ENCODE measurements around the gene TPTE2. TPM values are rescaled to one million over a fixed set of nuclear protein-coding genes. Genes with fewer than 3 reads are reported as not detected.
A peak's percentile ranks its signal among the peaks of the same experiment; 100 is the strongest.

Gene TPTE2
- polyA plus RNA-seq, 1 of the 3 experiments (the other 2 are of a cell fraction), result not detected

DNA sequence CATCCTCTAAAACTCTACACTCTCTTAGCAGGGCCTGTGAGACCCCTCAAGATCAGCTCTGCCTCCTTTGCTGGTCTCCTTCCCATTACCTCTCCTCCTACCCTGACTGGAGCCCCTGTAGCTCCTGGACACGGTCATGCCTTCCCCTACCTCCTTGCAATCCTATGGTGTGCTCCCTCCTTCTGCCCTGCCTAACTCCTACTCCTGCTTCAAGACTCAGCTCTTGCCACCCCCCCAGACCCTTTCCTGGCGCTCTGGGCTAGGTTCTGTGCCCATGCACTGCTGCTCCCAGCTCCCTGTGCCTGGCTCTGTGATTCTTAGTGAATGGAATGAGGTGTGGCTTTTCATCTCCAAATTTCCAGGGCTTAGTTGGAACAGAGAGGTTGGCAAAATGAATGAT, 28.0 kb upstream of the TPTE2 start:
- CTCF ChIA-PET, result interaction anchor here (1.1 to 1.7 kb wide), 3 partner anchors 13 to 435 kb away, joined by 3 to 4 read pairs (median 4); no protein-coding TSS in a partner anchor
- no peaks in the 10 kb centered on the region for H3K79me2 ChIP-seq (ENCODE audit: insufficient read depth)
- 39% methylated on average over 2 of the region's 2 CpGs for WGBS (ENCODE audit: low lambda C conversion rate)
- no peak overlapping the region for H3K9ac ChIP-seq
- no peak for TF ChIP-seq EP300 (IDR thresholded peaks at IDR 0.05; ENCODE audit: borderline replicate concordance in 1 of 2, low read depth in 1 of 2, low read length in 1 of 2)
- H3K36me3 ChIP-seq (replicated peaks in 1 of 2; ENCODE audit: control insufficient read depth in 1 of 2, insufficient read depth in 2 of 2, low read length in 1 of 2), result no peaks in the 10 kb centered on the region
- H3K9me3 ChIP-seq, result no peaks in the 10 kb centered on the region
- H2AFZ ChIP-seq (ENCODE audit: low read depth), result no peak overlapping the region
- no peak overlapping the region for H3K27ac ChIP-seq (ENCODE audit: low read depth in 2 of 2, low read length in 1 of 2)
- H3K9me2 ChIP-seq, result no peaks in the 10 kb centered on the region
- no peak overlapping the region for H3K4me3 ChIP-seq (ENCODE audit: low read depth in 2 of 2, low read length in 1 of 2)
- no peak for DNase-seq
- no peaks in the 10 kb centered on the region for H3K27me3 ChIP-seq (ENCODE audit: insufficient read depth)
- H4K20me1 ChIP-seq (ENCODE audit: insufficient read depth), result no peaks in the 10 kb centered on the region
- H3K4me2 ChIP-seq, result no peak overlapping the region
- H3F3A ChIP-seq (replicated peaks; ENCODE audit: insufficient read depth), result peaks cover 7% of the 10 kb centered on the region
- POLR2A ChIA-PET, result no interaction called here
- H3K4me1 ChIP-seq (ENCODE audit: control insufficient read depth in 1 of 2, insufficient read depth in 2 of 2, low read depth in 1 of 2, low read length in 1 of 2), result no peaks in the 10 kb centered on the region; a peak in 1 of 4 replicates

DNA sequence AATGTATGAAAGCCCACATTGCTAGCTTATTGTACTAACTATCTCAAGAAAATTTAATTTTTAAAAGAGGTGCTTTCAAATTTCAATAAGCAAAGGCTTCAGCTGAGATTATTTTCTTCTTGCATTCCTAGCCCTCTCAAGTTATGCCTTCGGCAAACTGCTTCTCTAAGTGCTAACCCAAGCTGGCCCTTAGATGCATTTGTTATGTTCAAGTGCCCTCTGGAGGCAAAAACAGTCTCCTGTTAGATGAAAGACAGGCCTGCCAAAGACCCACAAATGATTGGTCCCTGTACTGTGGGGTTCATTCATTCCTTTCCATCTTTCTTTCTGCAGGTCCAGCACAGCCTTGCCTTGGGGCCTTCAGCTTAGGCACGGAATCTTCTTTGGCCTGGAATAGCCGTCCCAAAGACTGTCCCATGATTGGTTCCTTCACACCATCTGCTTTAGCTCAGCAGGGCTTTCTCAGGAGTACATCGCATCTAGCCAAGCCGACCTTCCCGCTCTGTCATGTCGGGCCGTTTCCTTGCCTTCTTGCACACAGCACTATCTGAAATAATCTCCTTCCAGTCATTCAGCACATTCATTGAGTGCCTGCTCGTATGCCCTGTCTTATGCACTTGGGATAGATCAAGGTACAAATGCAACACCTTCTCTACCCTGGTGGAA, 26.4 kb upstream of the TPTE2 start:
- Histone ChIP-seq H3K4me3 (ENCODE audit: low read depth in 2 of 2, low read length in 1 of 2) (no peak overlapping the region), H3K4me2 (peak overlapping the region; percentile 60), H3K36me3 (replicated peaks in 1 of 2; ENCODE audit: control insufficient read depth in 1 of 2, insufficient read depth in 2 of 2, low read length in 1 of 2) (no peaks in the 10 kb centered on the region), H2AFZ (ENCODE audit: low read depth) (peak overlapping the region; percentile 79), H3K9me3 (no peaks in the 10 kb centered on the region), H3K9me2 (no peaks in the 10 kb centered on the region), H3K79me2 (ENCODE audit: insufficient read depth) (no peaks in the 10 kb centered on the region), H3K27me3 (ENCODE audit: insufficient read depth) (no peaks in the 10 kb centered on the region), H3F3A (replicated peaks; ENCODE audit: insufficient read depth) (peaks cover 7% of the 10 kb centered on the region), H3K9ac (no peak overlapping the region), H3K27ac (ENCODE audit: low read depth in 2 of 2, low read length in 1 of 2) (peak overlapping the region in 1 of 2 experiments; percentile 26; a peak in 1 of 4 replicates), H4K20me1 (ENCODE audit: insufficient read depth) (no peaks in the 10 kb centered on the region), H3K4me1 (ENCODE audit: control insufficient read depth in 1 of 2, insufficient read depth in 2 of 2, low read depth in 1 of 2, low read length in 1 of 2) (no peaks in the 10 kb centered on the region; a peak in 1 of 4 replicates)
- ChIA-PET CTCF (interaction anchor here (0.7 to 2.1 kb wide), 17 partner anchors 9 to 498 kb away, joined by 3 to 16 read pairs (median 4); no protein-coding TSS in a partner anchor), POLR2A (no interaction called here)
- TF ChIP-seq POLR2AphosphoS5 (IDR thresholded peaks at IDR 0.05; ENCODE audit: low read depth, low read length), result no peak
- TF ChIP-seq FOSL2 (IDR thresholded peaks at IDR 0.05; ENCODE audit: borderline replicate concordance, low read depth), result no peak
- TF ChIP-seq SMC3 (IDR thresholded peaks at IDR 0.05; ENCODE audit: low read depth, low read length), result peak; percentile 35; the same call in 1 of the 2 replicates
- TF ChIP-seq RFX5 (IDR thresholded peaks at IDR 0.05; ENCODE audit: low read length), result no peak
- TF ChIP-seq NRF1 (IDR thresholded peaks at IDR 0.05; ENCODE audit: low read depth, low read length), result no peak
- no peak for TF ChIP-seq MXI1 (IDR thresholded peaks at IDR 0.05; ENCODE audit: low read depth, low read length)
- TF ChIP-seq, protein P1, sequence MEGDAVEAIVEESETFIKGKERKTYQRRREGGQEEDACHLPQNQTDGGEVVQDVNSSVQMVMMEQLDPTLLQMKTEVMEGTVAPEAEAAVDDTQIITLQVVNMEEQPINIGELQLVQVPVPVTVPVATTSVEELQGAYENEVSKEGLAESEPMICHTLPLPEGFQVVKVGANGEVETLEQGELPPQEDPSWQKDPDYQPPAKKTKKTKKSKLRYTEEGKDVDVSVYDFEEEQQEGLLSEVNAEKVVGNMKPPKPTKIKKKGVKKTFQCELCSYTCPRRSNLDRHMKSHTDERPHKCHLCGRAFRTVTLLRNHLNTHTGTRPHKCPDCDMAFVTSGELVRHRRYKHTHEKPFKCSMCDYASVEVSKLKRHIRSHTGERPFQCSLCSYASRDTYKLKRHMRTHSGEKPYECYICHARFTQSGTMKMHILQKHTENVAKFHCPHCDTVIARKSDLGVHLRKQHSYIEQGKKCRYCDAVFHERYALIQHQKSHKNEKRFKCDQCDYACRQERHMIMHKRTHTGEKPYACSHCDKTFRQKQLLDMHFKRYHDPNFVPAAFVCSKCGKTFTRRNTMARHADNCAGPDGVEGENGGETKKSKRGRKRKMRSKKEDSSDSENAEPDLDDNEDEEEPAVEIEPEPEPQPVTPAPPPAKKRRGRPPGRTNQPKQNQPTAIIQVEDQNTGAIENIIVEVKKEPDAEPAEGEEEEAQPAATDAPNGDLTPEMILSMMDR (IDR thresholded peaks at IDR 0.05), result peak; percentile 71
- TF ChIP-seq EZH2phosphoT487 (IDR thresholded peaks at IDR 0.05; ENCODE audit: borderline replicate concordance, low read depth), result no peak
- no peak for TF ChIP-seq FOXJ3 (CRISPR knock-in tag; IDR thresholded peaks at IDR 0.05)
- peak; percentile 79 for TF ChIP-seq RAD21 (IDR thresholded peaks at IDR 0.05; ENCODE audit: low read length)
- TF ChIP-seq NFIC (IDR thresholded peaks at IDR 0.05; ENCODE audit: borderline replicate concordance), result no peak
- no peak for TF ChIP-seq GABPA (IDR thresholded peaks at IDR 0.05; ENCODE audit: low read depth)
- TF ChIP-seq TAF1 (IDR thresholded peaks at IDR 0.05; ENCODE audit: borderline replicate concordance, low read depth, low read length), result no peak
- TF ChIP-seq, protein P2, sequence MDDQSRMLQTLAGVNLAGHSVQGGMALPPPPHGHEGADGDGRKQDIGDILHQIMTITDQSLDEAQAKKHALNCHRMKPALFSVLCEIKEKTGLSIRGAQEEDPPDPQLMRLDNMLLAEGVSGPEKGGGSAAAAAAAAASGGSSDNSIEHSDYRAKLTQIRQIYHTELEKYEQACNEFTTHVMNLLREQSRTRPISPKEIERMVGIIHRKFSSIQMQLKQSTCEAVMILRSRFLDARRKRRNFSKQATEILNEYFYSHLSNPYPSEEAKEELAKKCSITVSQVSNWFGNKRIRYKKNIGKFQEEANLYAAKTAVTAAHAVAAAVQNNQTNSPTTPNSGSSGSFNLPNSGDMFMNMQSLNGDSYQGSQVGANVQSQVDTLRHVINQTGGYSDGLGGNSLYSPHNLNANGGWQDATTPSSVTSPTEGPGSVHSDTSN (IDR thresholded peaks at IDR 0.05), result no peak
- no peak for TF ChIP-seq CHD2 (IDR thresholded peaks at IDR 0.05; ENCODE audit: low read length, partially characterized antibody)
- peak; percentile 45 for DNase-seq
- WGBS (ENCODE audit: low lambda C conversion rate), result 55% methylated on average over 9 of the region's 9 CpGs

Measured in SK-N-SH (cell line).